Measurements from ENCODE around the gene CCDC141.

The CCDC141 gene

DNA sequence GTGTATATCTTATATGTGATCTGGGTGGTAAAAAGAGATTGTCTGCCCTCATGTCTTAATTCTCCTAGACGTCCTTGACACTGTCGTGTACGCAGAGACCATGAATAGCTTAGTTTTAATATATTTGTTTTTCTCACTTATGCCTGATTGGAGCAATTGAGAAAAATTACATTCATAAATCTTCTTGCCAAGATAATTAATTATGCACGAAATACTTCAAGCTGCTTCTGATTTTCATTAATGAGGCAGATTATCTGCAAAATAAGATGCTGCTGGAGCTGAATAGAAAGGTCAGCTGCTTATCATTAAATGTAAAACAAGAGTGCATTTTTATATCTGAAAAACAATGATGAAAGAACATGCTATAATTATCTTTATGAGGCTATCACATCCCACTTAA is 95.9 kb downstream of the CCDC141 start:
- DNase-seq (ENCODE audit: extremely low read depth, low read depth), result no peak
- TF ChIP-seq, protein P1, sequence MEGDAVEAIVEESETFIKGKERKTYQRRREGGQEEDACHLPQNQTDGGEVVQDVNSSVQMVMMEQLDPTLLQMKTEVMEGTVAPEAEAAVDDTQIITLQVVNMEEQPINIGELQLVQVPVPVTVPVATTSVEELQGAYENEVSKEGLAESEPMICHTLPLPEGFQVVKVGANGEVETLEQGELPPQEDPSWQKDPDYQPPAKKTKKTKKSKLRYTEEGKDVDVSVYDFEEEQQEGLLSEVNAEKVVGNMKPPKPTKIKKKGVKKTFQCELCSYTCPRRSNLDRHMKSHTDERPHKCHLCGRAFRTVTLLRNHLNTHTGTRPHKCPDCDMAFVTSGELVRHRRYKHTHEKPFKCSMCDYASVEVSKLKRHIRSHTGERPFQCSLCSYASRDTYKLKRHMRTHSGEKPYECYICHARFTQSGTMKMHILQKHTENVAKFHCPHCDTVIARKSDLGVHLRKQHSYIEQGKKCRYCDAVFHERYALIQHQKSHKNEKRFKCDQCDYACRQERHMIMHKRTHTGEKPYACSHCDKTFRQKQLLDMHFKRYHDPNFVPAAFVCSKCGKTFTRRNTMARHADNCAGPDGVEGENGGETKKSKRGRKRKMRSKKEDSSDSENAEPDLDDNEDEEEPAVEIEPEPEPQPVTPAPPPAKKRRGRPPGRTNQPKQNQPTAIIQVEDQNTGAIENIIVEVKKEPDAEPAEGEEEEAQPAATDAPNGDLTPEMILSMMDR (IDR thresholded peaks at IDR 0.05; ENCODE audit: low read depth, low read length), result no peak

DNA sequence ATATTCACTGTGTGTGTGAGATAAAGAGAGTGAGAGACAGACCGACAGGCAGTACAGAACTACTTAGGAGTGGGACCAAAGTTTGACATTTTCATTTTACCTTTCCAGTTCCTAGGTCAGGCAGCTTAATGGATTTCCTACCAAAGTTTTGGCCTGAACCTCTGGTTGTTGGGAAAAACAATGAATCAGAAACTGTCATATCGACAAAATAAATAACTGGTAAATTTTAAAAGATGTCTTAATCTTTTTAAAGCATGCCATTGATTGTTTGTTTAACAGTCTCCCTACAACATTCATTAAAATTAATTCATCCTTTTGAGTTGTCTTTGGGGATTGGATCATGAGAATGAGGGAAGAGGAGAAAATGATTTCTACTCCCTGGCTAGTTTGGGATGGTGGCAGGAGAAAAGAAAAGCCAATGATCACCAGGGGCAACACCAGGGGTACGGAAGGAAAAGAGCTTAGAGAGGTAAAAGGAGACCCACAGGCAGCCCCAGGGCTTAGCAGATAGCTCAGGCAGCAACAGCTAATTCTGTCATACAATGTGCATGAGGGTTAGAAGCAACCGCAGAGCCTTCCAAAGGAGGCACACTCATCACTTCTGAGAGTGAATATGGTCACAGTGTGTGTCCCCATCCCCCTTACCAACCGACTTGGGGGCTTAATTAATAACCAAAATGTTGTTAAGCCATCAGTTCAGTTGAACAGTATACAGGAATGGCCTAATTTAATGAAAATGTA is 98.5 kb downstream of the CCDC141 start:
- DNase-seq (ENCODE audit: extremely low read depth, low read depth), result no peak
- TF ChIP-seq, protein P1 (IDR thresholded peaks at IDR 0.05; ENCODE audit: low read depth, low read length), result no peak

DNA sequence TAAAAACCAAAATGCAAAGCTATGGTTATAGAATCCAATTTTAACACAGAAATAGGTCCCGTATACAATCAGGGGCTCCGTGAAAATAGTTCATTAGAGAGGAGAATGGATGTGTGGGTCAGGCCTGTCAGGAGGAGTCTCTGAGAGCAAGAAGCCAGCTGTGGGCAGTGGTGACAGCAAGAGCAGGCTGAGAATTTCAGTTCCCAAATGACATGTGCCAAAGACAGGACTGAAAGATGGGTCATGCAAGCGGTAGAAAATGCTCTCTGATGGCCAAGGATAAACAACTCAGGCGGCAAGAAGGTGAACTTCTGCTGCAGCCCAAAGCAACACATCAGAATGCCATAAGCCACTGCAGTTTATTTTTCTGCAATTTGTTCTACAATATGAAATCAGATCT is 100.4 kb downstream of the CCDC141 start:
- no peak for DNase-seq (ENCODE audit: extremely low read depth, low read depth)
- TF ChIP-seq, protein P1 (IDR thresholded peaks at IDR 0.05; ENCODE audit: low read depth, low read length), result no peak

DNA sequence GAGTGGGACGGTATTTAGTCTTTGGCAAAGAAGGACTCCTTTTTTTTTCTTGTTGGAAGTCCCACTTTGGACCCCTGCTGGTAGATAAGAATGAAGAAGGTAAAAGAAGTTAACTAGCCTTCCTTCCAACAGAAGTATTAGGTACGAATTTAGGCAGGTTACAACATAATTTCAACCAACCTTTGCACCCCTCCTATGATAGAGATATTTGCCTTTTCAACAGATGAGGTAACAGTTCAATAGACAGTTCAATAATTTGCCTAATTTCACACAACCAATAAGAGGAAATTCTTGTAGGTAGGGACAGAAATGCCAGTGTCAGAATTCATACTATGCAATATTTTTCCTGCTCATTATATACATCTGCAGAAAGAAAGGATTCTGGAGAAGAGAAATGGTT is 100.8 kb downstream of the CCDC141 start:
- TF ChIP-seq, protein P1 (IDR thresholded peaks at IDR 0.05; ENCODE audit: low read depth, low read length), result no peak
- DNase-seq (ENCODE audit: extremely low read depth, low read depth), result no peak

DNA sequence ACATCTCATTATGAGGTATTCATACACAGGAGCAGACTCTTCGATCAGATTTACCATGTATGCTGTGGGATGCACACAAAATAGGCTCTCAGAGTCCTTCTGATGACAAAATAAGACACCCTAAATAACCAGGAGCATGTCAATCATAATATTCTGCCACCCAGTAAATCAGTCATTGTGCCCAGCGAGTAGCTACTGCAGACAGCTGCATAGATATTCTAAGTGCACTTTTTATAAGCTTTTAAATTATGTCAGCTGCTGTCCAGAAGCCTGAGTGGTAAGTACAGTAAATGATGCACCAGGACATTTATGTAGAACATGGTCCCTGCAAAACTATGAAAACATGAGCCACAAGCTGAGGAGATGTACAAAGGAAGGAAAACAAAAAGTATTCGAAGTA is 102.9 kb downstream of the CCDC141 start:
- TF ChIP-seq, protein P1 (IDR thresholded peaks at IDR 0.05; ENCODE audit: low read depth, low read length), result no peak
- DNase-seq (ENCODE audit: extremely low read depth, low read depth), result no peak

DNA sequence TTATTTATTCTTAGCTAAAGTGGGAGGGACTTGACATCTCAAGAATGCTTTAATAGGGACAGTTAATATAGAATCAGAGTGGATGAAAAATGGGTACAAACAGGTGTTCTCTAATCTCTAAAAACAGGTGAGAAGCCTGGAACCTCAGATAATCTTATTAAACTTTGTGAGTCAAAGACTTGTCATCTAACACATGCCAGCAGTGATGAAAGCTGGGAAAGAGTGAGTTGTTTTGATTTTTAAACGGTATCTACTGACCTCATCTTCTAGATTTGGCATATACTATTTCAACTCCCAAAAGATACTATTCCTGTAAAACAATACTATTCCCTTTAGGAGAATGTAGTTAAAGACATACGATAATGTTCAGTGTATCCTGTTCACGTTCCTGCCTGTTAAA is 103.4 kb downstream of the CCDC141 start:
- no peak for DNase-seq (ENCODE audit: extremely low read depth, low read depth)
- TF ChIP-seq, protein P1 (IDR thresholded peaks at IDR 0.05; ENCODE audit: low read depth, low read length), result no peak

DNA sequence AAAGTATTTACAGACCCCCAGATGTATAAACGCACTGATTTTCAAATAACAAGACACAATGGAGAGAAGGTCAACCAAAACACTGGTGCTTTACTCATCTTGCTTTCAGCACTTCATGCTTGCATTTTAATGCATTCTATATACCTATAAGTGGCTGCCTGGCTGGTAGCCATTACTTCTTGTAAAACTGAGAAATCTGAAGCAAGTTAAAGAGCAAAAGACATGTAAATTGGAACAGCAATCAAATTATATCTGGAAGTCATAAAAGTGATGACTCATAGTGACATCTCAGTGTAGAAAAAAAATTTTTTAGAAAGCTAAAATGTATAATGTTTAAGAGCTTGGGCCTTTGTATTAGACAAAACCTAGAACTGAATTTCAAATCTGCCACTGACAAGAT is 106.2 kb downstream of the CCDC141 start:
- no peak for DNase-seq (ENCODE audit: extremely low read depth, low read depth)
- TF ChIP-seq, protein P1 (IDR thresholded peaks at IDR 0.05; ENCODE audit: low read depth, low read length), result no peak

All from AG09319 (cell line).